GM10847 (cell line): ENCODE measurements around the gene NPAS3.

Source experiments
- POLR2A ChIP-seq: IDR thresholded peaks from 2 replicates; pipeline ENCODE4 v1.6.1; 2011; ENCODE audit not compliant: insufficient read length; ENCODE audit errors: extremely low read depth

Gene NPAS3

DNA sequence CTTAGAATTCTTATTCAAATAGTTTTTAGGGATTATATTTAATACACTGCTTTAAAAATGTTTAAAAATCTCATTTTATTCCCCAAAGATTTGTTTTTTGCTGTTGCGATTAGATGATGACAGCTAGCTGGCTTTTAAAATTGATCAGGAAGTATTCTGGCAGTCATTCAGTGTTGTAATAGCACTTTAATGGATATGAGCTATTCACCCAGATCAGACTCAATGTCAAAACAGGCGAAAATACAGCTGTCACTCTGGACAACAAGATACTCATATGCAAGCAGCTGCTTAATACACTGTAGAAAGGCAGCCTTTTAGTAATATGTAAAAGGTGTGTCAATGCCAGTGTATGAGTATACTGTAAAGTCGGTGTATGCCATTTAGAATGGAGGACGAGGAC, 91.7 kb downstream of the NPAS3 start:
- TF ChIP-seq POLR2A = no peak

GRCh38 chr14:33035416-33036194, 96.9 kb downstream of the NPAS3 start:
- TF ChIP-seq POLR2A = no peak

- TF ChIP-seq POLR2A = no peak
These were observed 100.6 kb downstream of the NPAS3 start for GRCh38 chr14:33039311-33039710.

- TF ChIP-seq POLR2A = no peak
These were observed 101.9 kb downstream of the NPAS3 start for GRCh38 chr14:33040372-33041140.

DNA sequence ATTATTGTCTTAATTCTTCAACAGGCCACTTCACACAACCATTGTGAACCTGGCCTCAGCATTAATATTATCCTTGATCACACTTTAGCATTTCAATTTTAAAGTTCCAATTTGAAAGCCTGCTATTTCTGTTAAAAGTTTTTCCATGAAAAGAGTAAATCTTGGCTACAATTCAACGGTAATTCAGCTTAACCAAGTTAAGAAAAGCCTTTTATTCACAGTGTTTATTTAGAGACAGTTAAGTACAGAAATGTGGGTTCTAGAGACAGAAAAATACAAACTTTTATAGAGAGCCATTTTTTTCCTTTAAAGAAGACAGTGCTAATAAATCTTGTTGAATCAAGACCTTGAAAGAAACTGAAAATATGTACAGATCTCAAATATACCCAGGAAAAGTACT, 103.9 kb downstream of the NPAS3 start:
- TF ChIP-seq POLR2A = no peak

DNA sequence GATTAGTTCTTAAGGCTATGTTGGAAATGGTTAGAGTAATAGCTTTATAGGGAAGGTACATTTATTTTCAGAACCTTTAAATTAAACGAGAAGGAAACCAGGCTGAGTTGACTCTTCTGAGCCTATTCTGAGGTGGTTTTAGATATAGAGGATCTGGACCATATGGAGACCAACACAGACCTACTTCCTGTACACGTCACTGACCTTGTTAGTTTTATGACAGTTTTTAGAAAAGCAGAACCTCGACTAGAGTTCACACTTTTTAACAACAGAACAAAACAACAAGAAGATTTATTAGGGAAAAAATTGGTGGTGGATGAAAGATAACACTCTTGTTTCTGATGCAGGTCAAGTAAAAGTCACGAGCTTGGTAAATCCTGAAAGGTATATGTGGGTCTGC, 107.1 kb downstream of the NPAS3 start:
- TF ChIP-seq POLR2A = no peak

DNA sequence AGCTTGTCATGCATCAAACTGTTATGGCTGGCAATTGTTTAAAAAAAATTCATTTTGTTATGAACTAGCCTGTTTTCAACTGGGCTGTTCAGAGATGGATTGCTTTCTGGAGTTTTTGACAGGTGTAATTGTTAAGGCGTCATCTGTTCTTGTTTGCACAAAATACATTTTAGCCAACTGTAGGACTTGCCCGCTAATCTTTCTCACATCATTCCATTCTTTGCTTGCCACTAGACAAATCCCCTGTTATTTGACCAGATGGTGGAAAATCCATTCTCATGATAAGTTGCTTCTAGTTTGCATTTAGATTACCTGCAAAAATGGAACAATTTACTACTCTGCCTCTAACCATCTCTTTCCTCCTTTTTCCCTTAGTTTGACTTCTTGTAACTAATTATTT, 114.3 kb downstream of the NPAS3 start:
- no peak for TF ChIP-seq POLR2A

DNA sequence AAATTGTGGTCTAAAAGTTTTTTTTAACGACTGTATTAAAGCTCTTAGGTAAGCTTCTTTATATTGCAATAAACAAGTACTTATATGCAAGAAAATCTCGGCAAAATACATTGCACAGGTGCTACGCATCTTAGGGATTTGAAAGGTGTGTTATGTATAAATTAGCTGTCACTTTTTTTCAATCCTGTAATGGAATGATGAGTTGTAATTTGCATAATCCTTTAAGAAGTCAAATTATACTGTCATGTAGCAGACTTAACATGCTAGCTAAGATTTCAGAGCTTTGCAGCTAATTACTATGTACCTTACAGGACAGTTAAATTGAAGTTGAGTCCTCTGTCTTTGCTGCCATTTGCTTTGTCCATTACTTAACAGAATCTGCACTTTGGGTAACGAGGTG, 117.5 kb downstream of the NPAS3 start:
- no peak for TF ChIP-seq POLR2A

DNA sequence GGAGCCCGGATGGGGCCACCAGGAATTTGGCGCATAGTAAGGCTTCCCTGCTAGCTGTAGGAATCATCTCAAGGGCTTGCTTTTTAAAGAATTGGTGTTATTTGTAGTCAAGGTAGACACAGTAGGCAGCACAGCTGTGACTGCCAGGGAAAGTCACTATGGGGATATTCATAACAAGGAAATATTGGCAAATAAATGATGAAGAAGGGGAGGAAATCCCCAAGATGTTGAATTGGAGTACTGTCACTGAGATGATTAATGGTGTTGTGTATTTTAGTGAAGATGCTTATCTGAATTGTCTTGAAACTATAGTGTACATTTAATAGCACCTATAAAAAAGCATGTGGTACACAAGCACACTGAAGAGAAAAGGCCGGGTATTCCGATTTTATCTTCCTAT, 118.9 kb downstream of the NPAS3 start:
- no peak for TF ChIP-seq POLR2A

DNA sequence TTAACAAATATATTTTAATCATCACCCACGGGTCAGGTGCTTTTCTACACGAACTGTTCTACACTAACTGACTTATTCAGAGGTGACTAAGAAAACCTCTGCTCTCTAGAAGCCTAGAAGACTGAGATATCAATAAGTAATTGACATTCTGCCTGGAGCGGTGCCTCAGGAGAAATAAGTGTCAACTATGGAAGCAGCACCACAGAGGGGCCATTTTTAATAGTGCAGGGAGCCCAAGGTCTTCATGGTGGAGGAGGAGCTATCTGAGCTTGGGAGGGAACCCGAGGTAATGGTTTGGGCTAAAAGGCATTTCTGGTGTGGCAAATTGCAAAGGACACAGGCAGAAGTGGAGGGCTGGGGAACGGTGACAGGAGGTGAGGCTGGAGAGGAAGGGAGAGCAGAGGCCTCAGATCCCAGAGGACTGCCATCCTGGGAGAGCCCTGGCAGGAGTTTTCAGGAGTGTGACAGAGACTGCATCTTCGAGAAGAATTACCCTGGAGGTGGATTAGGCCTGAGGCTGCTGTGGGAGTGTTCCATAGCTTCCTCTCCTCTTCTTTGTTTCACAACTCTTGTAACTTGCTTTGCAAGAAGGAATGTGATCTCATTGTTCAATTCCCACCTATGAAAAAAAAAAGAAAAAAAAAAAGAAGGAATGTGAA, 123.1 kb downstream of the NPAS3 start:
- no peak for TF ChIP-seq POLR2A

GRCh38 chr14:33062476-33062875, 123.8 kb downstream of the NPAS3 start:
- no peak for TF ChIP-seq POLR2A

- TF ChIP-seq POLR2A = no peak
These were observed 124.2 kb downstream of the NPAS3 start for GRCh38 chr14:33062881-33063280.

DNA sequence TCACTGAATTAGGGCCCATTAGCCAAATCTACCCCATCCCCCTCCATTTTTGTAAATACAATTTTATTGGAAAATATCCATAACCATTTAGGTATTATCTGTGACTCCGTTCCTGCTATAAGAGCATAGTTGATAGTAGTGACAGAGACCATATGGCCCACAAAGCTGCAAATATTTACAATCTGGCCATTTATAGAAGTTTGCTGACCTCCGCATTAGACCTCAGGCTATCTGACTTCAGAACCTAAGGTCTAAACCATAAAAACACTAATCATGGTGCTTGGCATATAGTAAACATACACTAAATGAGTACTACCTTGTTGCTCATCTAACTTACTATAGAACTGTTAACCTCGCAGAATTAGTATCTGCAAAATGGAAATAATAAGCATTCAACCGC, 124.8 kb downstream of the NPAS3 start:
- TF ChIP-seq POLR2A = no peak

- no peak for TF ChIP-seq POLR2A
These were observed 127.0 kb downstream of the NPAS3 start for GRCh38 chr14:33065634-33066033.

GRCh38 chr14:33068040-33068439, 129.4 kb downstream of the NPAS3 start:
- TF ChIP-seq POLR2A = no peak

DNA sequence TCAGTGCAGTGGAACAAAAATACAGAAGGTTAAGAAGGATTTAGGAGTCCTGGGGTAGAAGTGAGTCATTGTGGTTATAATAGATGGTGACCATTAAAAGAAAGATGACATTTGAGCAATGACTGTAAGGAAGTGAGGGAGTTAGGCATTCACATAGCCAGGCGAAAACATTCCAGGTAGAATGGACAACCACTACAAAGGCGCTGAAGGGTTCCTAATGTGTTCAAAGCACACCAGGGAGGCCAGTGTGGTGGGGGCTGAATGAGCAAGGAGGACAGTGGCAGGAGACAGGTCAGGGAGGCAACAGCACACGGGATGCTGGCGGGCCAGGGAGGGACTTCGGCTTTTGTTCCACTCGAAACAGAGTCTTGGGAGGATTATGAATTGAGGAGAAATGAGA, 129.9 kb downstream of the NPAS3 start:
- no peak for TF ChIP-seq POLR2A
